Loucy (cell line): ENCODE measurements around the gene SLC6A6.

ENCODE experiments used
- H2AFZ ChIP-seq: fragments of 200-600 bp; sonication (generic); 2 replicates; pipeline ENCODE4 v1.6.0; 2016; ENCODE audit warnings: antibody characterized with exemption, mild to moderate bottlenecking, low read length, moderate library complexity
- H3F3A ChIP-seq: fragments of 200-600 bp; 2 replicates; pipeline ENCODE4 v1.6.0; 2016; ENCODE audit warnings: antibody characterized with exemption, low read depth, mild to moderate bottlenecking
- H3K27me3 ChIP-seq: fragments of 200-600 bp; sonication (generic); 2 replicates; pipeline ENCODE4 v1.6.1; 2014; ENCODE audit warnings: low read length, mild to moderate bottlenecking; ENCODE audit not compliant: insufficient read depth, poor library complexity, severe bottlenecking
- H3K36me3 ChIP-seq: fragments of 200-600 bp; sonication (generic); 2 replicates; pipeline ENCODE4 v1.6.1; 2016; ENCODE audit warnings: low read length; ENCODE audit not compliant: insufficient read depth
- H3K4me1 ChIP-seq: fragments of 200-600 bp; sonication (generic); 2 replicates; pipeline ENCODE4 v1.5.1; 2014; ENCODE audit warnings: low read length, mild to moderate bottlenecking; ENCODE audit not compliant: insufficient read depth, poor library complexity, severe bottlenecking
- H3K4me2 ChIP-seq: fragments of 200-600 bp; sonication (generic); 2 replicates; pipeline ENCODE4 v1.6.0; 2014; ENCODE audit warnings: antibody characterized with exemption, low read length, low read depth, mild to moderate bottlenecking; ENCODE audit not compliant: poor library complexity, severe bottlenecking
- H3K4me3 ChIP-seq: fragments of 200-600 bp; sonication (generic); 2 replicates; pipeline ENCODE4 v1.5.1; 2014; ENCODE audit warnings: low read length, mild to moderate bottlenecking, mixed read lengths; ENCODE audit not compliant: poor library complexity, severe bottlenecking
- H3K79me2 ChIP-seq: fragments of 200-600 bp; sonication (generic); 2 replicates; pipeline ENCODE4 v1.6.1; 2014; ENCODE audit warnings: low read length; ENCODE audit not compliant: insufficient read depth
- H3K9ac ChIP-seq: fragments of 200-600 bp; sonication (generic); 2 replicates; pipeline ENCODE4 v1.6.0; 2014; ENCODE audit warnings: mild to moderate bottlenecking, low read depth, low read length, moderate library complexity; ENCODE audit not compliant: poor library complexity, severe bottlenecking
- H3K9me2 ChIP-seq: fragments of 200-600 bp; sonication (generic); replicated peaks from 2 replicates; pipeline ENCODE4 v1.6.1; 2016; ENCODE audit warnings: low read depth, low read length, mixed read lengths
- H3K9me3 ChIP-seq: fragments of 200-600 bp; sonication (generic); 2 replicates; pipeline ENCODE4 v1.6.1; 2014; ENCODE audit warnings: mild to moderate bottlenecking, antibody characterized with exemption, low read length, low read depth; ENCODE audit not compliant: insufficient read depth
- H4K20me1 ChIP-seq: fragments of 200-600 bp; sonication (generic); 2 replicates; pipeline ENCODE4 v1.6.0; 2014; ENCODE audit warnings: antibody characterized with exemption, low read length, mild to moderate bottlenecking; ENCODE audit not compliant: insufficient read depth, poor library complexity, severe bottlenecking
- CTCF ChIP-seq: fragments of 200-600 bp; sonication (generic); conservative IDR thresholded peaks from 2 replicates; pipeline ENCODE4 v1.5.1; 2014; ENCODE audit warnings: mild to moderate bottlenecking, antibody characterized with exemption, low read length
- EZH2phosphoT487 ChIP-seq: fragments of 200-600 bp; IDR thresholded peaks from 2 replicates; pipeline ENCODE4 v1.6.1; 2018; ENCODE audit warnings: antibody characterized with exemption, mild to moderate bottlenecking, moderate library complexity, borderline replicate concordance

Gene SLC6A6

GRCh38 chr3:14459384-14459783 is 57.0 kb downstream of the SLC6A6 start:
- Histone ChIP-seq H4K20me1 (no peaks in the 10 kb centered on the region), H3K79me2 (no peaks in the 10 kb centered on the region), H3K36me3 (peaks cover 40% of the 10 kb centered on the region; the same call in 1 of the 2 replicates)

GRCh38 chr3:14459787-14460186 is 57.4 kb downstream of the SLC6A6 start:
- peaks cover 37% of the 10 kb centered on the region; the same call in 1 of the 2 replicates for H3K36me3 ChIP-seq
- TF ChIP-seq EZH2phosphoT487 (no peak), CTCF (no peak)

More at GRCh38 chr3:14459384-14459783, 57.0 kb downstream of the SLC6A6 start:
- Histone ChIP-seq H3K4me1 (no peaks in the 10 kb centered on the region), H3K27me3 (no peaks in the 10 kb centered on the region), H3K9me3 (no peaks in the 10 kb centered on the region), H3F3A (no peaks in the 10 kb centered on the region), H3K4me2 (no peak overlapping the region), H2AFZ (no peak overlapping the region), H3K4me3 (no peak overlapping the region), H3K9ac (no peak overlapping the region), H3K9me2 (no peaks in the 10 kb centered on the region)
- TF ChIP-seq CTCF (no peak), EZH2phosphoT487 (no peak)

GRCh38 chr3:14460342-14461005 is 58.1 kb downstream of the SLC6A6 start:
- TF ChIP-seq EZH2phosphoT487, result no peak
- no peak for TF ChIP-seq CTCF
- H3K36me3 ChIP-seq, result peaks cover 30% of the 10 kb centered on the region; the same call in 1 of the 2 replicates
- no peaks in the 10 kb centered on the region for H3K9me3 ChIP-seq
- no peaks in the 10 kb centered on the region for H3F3A ChIP-seq
- H3K9ac ChIP-seq, result no peak overlapping the region
- H2AFZ ChIP-seq, result no peak overlapping the region
- H3K4me2 ChIP-seq, result no peak overlapping the region
- no peaks in the 10 kb centered on the region for H3K4me1 ChIP-seq
- no peaks in the 10 kb centered on the region for H3K27me3 ChIP-seq
- no peak overlapping the region for H3K4me3 ChIP-seq
- H4K20me1 ChIP-seq, result no peaks in the 10 kb centered on the region
- H3K9me2 ChIP-seq, result no peaks in the 10 kb centered on the region
- H3K79me2 ChIP-seq, result no peaks in the 10 kb centered on the region

More at GRCh38 chr3:14459787-14460186, 57.4 kb downstream of the SLC6A6 start:
- Histone ChIP-seq H3K9me3 (no peaks in the 10 kb centered on the region), H3K4me2 (no peak overlapping the region), H2AFZ (no peak overlapping the region), H3K27me3 (no peaks in the 10 kb centered on the region), H3K9ac (no peak overlapping the region), H4K20me1 (no peaks in the 10 kb centered on the region), H3K9me2 (no peaks in the 10 kb centered on the region), H3K79me2 (no peaks in the 10 kb centered on the region), H3K4me1 (no peaks in the 10 kb centered on the region), H3K4me3 (no peak overlapping the region), H3F3A (no peaks in the 10 kb centered on the region)
